Measurements from ENCODE around the gene CLIC6. TPM values are rescaled to one million over a fixed set of nuclear protein-coding genes. Genes with fewer than 3 reads are reported as not detected.

CLIC6 gene
- total and polyA plus RNA-seq, 2 experiments from 2014 or later, result 1.1 to 1.5 TPM

GRCh38 chr21:34696121-34696520 lies 27.3 kb downstream of the CLIC6 start:
- no peaks in the 10 kb centered on the region for H3K36me3 ChIP-seq (ENCODE audit: insufficient read depth)
- Mint-ChIP-seq H3K27ac (no peak overlapping the region), H3K4me3 (no peak overlapping the region), H3K9me3 (peaks cover 16% of the 10 kb centered on the region), H3K4me1 (peaks cover 34% of the 10 kb centered on the region), H3K36me3 (ENCODE audit: low read depth) (peaks cover 7% of the 10 kb centered on the region; the same call in 2 of the 3 replicates), H3K27me3 (ENCODE audit: insufficient read depth, low read depth, poor library complexity) (peaks cover 9% of the 10 kb centered on the region)
- ATAC-seq (no peak), DNase-seq (ENCODE audit: low spot score) (no peak)
- H2AFZ ChIP-seq, result no peak overlapping the region
- H3K79me2 ChIP-seq (replicated peaks; ENCODE audit: insufficient read depth), result no peaks in the 10 kb centered on the region
- H4K20me1 ChIP-seq (replicated peaks; ENCODE audit: insufficient read depth), result no peaks in the 10 kb centered on the region
- no peak overlapping the region for H3K27ac ChIP-seq (ENCODE audit: low read depth)
- TF ChIP-seq STAT1 (IDR thresholded peaks at IDR 0.05; ENCODE audit: unreplicated experiment), result no peak
- no peak for TF ChIP-seq ZNF331 (CRISPR knock-in tag; IDR thresholded peaks at IDR 0.05; ENCODE audit: low read depth)
- no peak for TF ChIP-seq ETS1 (IDR thresholded peaks at IDR 0.05)
- no peak for TF ChIP-seq NANOG (IDR thresholded peaks at IDR 0.05; ENCODE audit: borderline replicate concordance)
- no peak for TF ChIP-seq ZNF114 (CRISPR knock-in tag; IDR thresholded peaks at IDR 0.05)
- H3K27me3 ChIP-seq (ENCODE audit: insufficient read depth), result no peaks in the 10 kb centered on the region
- no peak overlapping the region for H3K4me2 ChIP-seq
- H3K4me3 ChIP-seq, result no peak overlapping the region
- H3K4me1 ChIP-seq (ENCODE audit: insufficient read depth), result peaks cover 20% of the 10 kb centered on the region
- H3K9me2 ChIP-seq (ENCODE audit: insufficient read depth), result peaks cover 7% of the 10 kb centered on the region; the same call in 1 of the 2 replicates
- no peaks in the 10 kb centered on the region for H3F3A ChIP-seq (replicated peaks; ENCODE audit: low read depth)

- ATAC-seq (no peak), DNase-seq (ENCODE audit: low spot score) (no peak)
- no peaks in the 10 kb centered on the region for H4K20me1 ChIP-seq (replicated peaks; ENCODE audit: insufficient read depth)
- H3K36me3 ChIP-seq (ENCODE audit: insufficient read depth), result no peaks in the 10 kb centered on the region
- H3K9me2 ChIP-seq (ENCODE audit: insufficient read depth), result peaks cover 15% of the 10 kb centered on the region; the same call in 1 of the 2 replicates
- no peak overlapping the region for H2AFZ ChIP-seq
- Mint-ChIP-seq H3K4me1 (peaks cover 18% of the 10 kb centered on the region), H3K36me3 (ENCODE audit: low read depth) (peaks cover 8% of the 10 kb centered on the region), H3K9me3 (peaks cover 16% of the 10 kb centered on the region), H3K4me3 (no peak overlapping the region), H3K27ac (no peak overlapping the region), H3K27me3 (ENCODE audit: insufficient read depth, low read depth, poor library complexity) (peaks cover 7% of the 10 kb centered on the region)
- no peaks in the 10 kb centered on the region for H3F3A ChIP-seq (replicated peaks; ENCODE audit: low read depth)
- H3K27ac ChIP-seq (ENCODE audit: low read depth), result no peak overlapping the region
- TF ChIP-seq JUNB (IDR thresholded peaks at IDR 0.05; ENCODE audit: unreplicated experiment) (no peak), REST (IDR thresholded peaks at IDR 0.05; ENCODE audit: unreplicated experiment) (no peak), ZNF462 (CRISPR knock-in tag; IDR thresholded peaks at IDR 0.05) (no peak), STAT1 (IDR thresholded peaks at IDR 0.05; ENCODE audit: unreplicated experiment) (no peak), ZNF114 (CRISPR knock-in tag; IDR thresholded peaks at IDR 0.05) (no peak), CREB1 (CRISPR knock-in tag; IDR thresholded peaks at IDR 0.05; ENCODE audit: low read depth) (no peak), NANOG (IDR thresholded peaks at IDR 0.05; ENCODE audit: borderline replicate concordance) (no peak), EZH2phosphoT487 (IDR thresholded peaks at IDR 0.05; ENCODE audit: unreplicated experiment) (no peak), ETS1 (IDR thresholded peaks at IDR 0.05) (no peak)
- H3K4me1 ChIP-seq (ENCODE audit: insufficient read depth), result peaks cover 3% of the 10 kb centered on the region
- H3K79me2 ChIP-seq (replicated peaks; ENCODE audit: insufficient read depth), result no peaks in the 10 kb centered on the region
- no peak overlapping the region for H3K4me3 ChIP-seq
- no peak overlapping the region for H3K4me2 ChIP-seq
- no peaks in the 10 kb centered on the region for H3K27me3 ChIP-seq (ENCODE audit: insufficient read depth)
These were observed 29.0 kb downstream of the CLIC6 start for GRCh38 chr21:34697826-34698225.

All from GM23338 (cell line).